ENCODE measurements around the gene C16orf87.

Gene C16orf87

DNA sequence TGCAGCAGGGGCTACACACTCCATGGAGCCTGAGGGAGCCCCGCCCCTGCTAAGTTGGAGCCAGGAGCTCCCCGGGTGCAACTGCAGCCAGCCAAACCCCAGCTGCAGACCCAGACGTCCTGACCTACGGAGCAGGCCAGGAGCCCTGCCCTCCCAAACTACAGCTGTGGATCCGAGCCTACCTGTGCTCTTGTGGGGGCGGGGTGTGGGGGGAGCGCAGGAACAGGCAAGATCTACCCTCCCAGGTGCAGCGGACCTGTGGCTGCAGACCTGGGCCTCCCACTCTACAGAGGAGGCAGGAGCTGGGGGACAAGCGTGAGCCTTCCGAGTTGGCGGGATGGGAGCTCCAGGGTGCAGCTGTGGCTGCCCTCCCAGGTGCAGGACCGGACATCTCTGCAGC lies 53.2 kb downstream of the C16orf87 start:
- no peak for DNase-seq (ENCODE audit: low read depth)
- no peak overlapping the region for H3K4me3 ChIP-seq (ENCODE audit: low read depth, low read length)
- TF ChIP-seq, protein P1, sequence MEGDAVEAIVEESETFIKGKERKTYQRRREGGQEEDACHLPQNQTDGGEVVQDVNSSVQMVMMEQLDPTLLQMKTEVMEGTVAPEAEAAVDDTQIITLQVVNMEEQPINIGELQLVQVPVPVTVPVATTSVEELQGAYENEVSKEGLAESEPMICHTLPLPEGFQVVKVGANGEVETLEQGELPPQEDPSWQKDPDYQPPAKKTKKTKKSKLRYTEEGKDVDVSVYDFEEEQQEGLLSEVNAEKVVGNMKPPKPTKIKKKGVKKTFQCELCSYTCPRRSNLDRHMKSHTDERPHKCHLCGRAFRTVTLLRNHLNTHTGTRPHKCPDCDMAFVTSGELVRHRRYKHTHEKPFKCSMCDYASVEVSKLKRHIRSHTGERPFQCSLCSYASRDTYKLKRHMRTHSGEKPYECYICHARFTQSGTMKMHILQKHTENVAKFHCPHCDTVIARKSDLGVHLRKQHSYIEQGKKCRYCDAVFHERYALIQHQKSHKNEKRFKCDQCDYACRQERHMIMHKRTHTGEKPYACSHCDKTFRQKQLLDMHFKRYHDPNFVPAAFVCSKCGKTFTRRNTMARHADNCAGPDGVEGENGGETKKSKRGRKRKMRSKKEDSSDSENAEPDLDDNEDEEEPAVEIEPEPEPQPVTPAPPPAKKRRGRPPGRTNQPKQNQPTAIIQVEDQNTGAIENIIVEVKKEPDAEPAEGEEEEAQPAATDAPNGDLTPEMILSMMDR (IDR thresholded peaks at IDR 0.05; ENCODE audit: insufficient read depth, low read depth, low read length, missing control alignments), result no peak

DNA sequence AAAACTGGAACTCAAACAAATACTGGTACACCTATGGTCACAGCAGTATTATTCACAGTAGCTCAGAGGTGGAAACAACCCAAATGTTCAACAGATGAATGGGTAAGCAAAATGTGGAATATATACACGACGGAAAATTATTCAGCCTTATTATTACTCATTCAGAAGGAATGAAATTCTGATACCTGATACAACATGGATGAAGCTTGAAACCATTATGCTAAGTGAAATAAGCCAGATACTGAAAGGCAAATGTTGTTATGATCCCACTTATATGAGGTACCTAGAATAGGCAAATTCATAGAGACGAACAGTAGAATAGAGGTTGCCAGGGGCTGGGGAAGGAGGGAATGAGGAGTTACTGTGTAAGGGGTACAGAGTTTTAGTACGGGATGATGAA lies 55.8 kb downstream of the C16orf87 start:
- DNase-seq (ENCODE audit: low read depth), result no peak
- TF ChIP-seq, protein P1 (IDR thresholded peaks at IDR 0.05; ENCODE audit: insufficient read depth, low read depth, low read length, missing control alignments), result no peak
- no peak overlapping the region for H3K4me3 ChIP-seq (ENCODE audit: low read depth, low read length)

DNA sequence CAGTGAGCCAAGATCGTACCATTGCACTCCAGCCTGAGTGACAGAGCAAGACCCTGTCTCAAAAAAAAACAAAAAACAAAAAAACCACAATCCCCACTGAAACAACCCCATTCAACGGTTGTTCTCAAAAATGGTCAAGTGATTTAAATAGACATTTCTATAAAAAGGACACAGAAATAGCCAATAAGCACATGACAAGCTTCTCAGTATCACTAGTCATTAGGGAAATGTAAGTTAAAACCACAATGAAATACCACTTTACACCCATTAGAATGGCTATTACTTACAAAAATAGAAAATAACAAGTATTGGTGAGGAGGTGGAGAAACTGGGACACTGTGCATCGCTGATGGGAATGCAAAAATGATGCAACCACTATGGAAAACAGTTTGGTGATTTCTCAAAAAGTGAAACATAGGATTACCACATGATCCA lies 56.2 kb downstream of the C16orf87 start:
- TF ChIP-seq, protein P1 (IDR thresholded peaks at IDR 0.05; ENCODE audit: insufficient read depth, low read depth, low read length, missing control alignments), result no peak
- peak; percentile 78 for DNase-seq (ENCODE audit: low read depth)
- no peak overlapping the region for H3K4me3 ChIP-seq (ENCODE audit: low read depth, low read length)

DNA sequence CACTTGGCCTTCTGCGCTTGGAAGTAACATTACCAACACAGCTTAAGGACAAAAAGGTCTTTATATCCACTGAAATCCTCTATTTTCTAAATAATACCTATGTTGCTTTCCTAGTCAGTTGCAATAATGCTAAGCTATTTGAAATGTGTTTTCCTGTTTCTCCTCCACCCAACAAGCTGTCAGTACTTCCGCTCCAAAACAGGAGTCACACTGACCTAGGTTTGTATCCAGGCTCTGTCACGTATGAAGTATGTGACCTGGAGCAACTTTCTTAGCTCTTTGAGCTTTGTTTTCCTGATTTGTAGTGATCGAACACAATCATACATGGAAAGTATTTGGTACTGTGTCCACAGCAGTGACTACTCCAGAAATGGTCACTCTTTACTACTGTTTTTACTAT lies 58.5 kb downstream of the C16orf87 start:
- TF ChIP-seq, protein P1 (IDR thresholded peaks at IDR 0.05; ENCODE audit: insufficient read depth, low read depth, low read length, missing control alignments), result no peak
- no peak for DNase-seq (ENCODE audit: low read depth)
- no peak overlapping the region for H3K4me3 ChIP-seq (ENCODE audit: low read depth, low read length)

DNA sequence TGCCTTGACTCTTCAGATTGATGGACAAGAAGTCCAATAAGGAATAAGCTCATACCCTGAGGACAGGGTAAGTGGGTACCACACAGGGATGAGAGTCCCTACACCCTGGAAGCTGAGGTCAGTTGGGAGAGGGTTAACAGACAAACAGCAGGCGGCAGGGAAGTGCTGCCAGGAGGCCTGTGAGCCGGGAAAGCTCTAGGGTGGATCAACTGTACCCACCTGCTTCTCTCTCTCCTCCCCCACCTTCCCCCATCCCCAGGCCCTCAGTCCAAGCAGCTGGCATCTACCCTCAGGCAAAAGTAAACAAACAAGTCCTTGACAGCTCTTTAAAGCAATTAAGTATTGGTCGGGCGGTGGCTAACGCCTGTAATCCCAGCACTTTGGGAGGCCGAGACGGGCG lies 62.2 kb downstream of the C16orf87 start:
- no peak for DNase-seq (ENCODE audit: low read depth)
- H3K4me3 ChIP-seq (ENCODE audit: low read depth, low read length), result no peak overlapping the region
- TF ChIP-seq, protein P1 (IDR thresholded peaks at IDR 0.05; ENCODE audit: insufficient read depth, low read depth, low read length, missing control alignments), result no peak

DNA sequence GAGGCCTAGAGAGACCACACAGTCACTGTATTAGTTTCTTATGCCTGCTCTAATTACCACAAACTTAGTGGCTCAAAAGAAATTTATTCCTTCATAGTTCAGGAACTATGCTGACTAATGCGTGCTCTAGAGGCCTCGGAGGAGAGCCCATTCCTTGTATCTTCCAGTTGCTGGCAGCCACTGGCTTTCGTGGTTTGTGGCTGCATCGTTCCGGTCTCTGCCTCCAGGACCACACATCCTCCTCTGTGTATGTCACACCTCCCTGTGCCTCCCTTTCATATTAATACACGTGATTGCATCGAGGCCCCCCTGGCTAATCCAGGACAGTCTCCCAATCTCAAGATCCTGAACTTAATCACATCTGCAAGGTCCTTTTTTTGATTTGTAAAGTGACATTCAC lies 65.9 kb downstream of the C16orf87 start:
- TF ChIP-seq, protein P1 (IDR thresholded peaks at IDR 0.05; ENCODE audit: insufficient read depth, low read depth, low read length, missing control alignments), result no peak
- no peak for DNase-seq (ENCODE audit: low read depth)

DNA sequence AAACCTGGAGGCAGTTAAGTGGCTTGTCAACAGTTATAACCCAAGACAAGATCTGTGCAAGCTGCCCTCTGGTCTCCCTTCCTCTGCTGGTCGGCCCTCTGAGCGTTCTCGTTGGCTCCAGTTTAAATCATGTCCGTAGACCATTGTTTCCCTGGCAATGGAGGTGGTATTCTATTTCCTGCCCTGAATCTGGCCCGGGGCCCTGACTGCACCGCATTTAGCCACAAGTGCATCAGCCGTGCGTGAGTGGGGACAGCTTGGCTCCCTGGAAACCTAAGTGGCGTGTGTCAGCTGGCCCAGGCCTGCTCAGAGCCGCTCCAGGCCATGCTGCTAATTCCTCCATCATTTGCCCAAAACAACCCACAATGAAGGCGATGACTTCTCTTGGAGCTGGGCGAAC lies 67.8 kb downstream of the C16orf87 start:
- no peak for DNase-seq (ENCODE audit: low read depth)
- H3K4me3 ChIP-seq (ENCODE audit: low read depth, low read length), result no peak overlapping the region
- TF ChIP-seq, protein P1 (IDR thresholded peaks at IDR 0.05; ENCODE audit: insufficient read depth, low read depth, low read length, missing control alignments), result no peak

More for the DNA sequence above, 65.9 kb downstream of the C16orf87 start:
- H3K4me3 ChIP-seq (ENCODE audit: low read depth, low read length), result no peak overlapping the region
